ENCODE measurements around the gene CDH23.

DNA sequence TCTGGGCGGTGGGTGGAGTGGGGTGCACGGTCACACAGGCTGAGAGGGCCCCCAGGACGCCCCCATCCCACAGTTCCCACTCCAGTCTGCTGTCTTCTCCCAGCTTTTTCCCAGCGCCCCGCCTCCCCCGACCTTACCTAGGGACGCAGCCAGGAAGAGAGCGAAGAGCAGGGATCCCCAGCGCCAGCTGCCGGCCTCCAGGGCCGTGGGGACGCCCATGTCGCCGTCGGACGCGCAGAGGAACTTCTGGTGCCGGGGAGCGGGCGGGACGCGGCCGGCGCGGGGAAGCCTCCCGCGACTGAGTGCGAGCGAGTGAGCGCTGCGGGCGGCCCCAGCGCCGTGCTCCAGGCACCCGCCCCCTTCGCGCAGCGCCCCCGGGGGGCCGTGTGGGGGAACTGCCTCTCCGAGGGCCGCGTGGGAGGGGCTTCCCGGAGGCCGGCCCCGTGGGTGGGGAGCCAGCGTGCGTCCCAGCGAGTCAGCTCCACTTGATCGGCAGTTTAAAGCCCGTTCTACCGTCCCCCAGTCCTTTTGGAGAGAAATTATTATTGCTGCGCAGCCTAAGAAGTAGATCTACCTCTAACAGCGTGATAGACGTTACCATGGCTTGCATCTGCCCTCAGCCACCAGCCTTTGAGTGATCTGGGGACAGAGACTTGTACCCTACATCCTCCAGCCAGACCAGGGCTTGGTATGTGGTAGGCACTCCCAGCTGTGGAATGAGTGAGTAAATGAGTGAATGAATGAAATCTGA, 376.7 kb downstream of the CDH23 start, which contains the start of gene VSIR:
- peak; percentile 69 to 78 (median 73) for TF ChIP-seq CTCF (optimal IDR thresholded peaks at IDR 0.05 in 1 of 3, IDR thresholded peaks at IDR 0.05 in 1 of 3, conservative IDR thresholded peaks at IDR 0.05 in 1 of 3; ENCODE audit: extremely low read depth in 1 of 3, insufficient read depth in 2 of 3, low read length in 3 of 3)
- no peak for TF ChIP-seq EZH2 (IDR thresholded peaks at IDR 0.05; ENCODE audit: low read length)
